ENCODE measurements around the gene HAL. TPM values are rescaled to one million over a fixed set of nuclear protein-coding genes. Genes with fewer than 3 reads are reported as not detected.

The HAL gene
- total RNA-seq, 1 donor from 2014 or later, result 3.8 TPM

DNA sequence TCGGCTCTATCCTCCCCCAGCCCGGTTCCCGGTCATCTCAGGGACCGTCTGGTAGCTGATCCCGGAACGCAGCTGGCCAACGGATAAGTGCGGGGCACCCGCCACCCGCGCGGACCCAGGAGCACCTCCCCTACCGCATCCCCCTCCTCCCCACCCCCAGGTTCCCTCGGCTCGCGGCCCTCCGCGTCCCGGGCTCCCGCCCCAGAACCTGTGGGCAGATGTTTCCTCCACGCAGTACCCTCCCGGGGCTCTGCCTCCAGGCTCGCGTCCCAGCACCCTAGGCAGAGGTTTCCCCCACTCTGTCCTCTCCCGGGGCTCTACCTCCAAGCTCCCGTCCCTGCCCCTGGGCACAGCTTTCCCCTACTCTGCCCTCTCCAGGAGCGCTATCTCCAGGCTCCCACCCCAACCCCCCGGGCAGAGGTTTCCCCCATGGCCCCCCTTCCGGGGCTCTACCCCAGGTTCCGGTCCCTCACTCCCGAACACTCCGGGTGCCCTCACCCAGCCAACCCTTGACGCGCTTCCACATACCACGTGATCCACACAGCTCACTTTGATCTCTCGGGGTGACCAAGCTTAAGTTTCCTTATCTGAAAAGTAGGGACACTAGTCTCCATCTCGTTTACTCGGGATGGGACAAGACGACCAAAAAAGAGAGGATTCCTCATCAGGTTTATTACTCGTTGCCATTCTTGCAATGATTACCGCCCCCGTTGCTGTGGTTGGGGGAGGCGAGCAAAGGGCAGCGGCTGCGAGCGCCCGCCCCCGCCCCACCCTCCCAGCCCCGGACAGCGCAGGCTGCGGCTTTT, 53.4 kb downstream of the HAL start, which contains the start of gene CCDC38:
CCDC38 (minus strand) TSS at position 91 of the 806 bp plus-strand sequence. CDS start 6,105 bp downstream, outside the sequence.
- Mint-ChIP-seq H3K27me3 (peaks cover 49% of the 10 kb centered on the region), H3K4me1 (ENCODE audit: unreplicated experiment) (no peaks in the 10 kb centered on the region), H3K27ac (peak within 1 kb of the TSS; percentile 74), H3K36me3 (no peaks in the 10 kb centered on the region), H3K9me3 (no peaks in the 10 kb centered on the region), H3K4me3 (peak within 1 kb of the TSS; percentile 96)
- TF ChIP-seq, protein P1, sequence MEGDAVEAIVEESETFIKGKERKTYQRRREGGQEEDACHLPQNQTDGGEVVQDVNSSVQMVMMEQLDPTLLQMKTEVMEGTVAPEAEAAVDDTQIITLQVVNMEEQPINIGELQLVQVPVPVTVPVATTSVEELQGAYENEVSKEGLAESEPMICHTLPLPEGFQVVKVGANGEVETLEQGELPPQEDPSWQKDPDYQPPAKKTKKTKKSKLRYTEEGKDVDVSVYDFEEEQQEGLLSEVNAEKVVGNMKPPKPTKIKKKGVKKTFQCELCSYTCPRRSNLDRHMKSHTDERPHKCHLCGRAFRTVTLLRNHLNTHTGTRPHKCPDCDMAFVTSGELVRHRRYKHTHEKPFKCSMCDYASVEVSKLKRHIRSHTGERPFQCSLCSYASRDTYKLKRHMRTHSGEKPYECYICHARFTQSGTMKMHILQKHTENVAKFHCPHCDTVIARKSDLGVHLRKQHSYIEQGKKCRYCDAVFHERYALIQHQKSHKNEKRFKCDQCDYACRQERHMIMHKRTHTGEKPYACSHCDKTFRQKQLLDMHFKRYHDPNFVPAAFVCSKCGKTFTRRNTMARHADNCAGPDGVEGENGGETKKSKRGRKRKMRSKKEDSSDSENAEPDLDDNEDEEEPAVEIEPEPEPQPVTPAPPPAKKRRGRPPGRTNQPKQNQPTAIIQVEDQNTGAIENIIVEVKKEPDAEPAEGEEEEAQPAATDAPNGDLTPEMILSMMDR (conservative IDR thresholded peaks at IDR 0.05), result no peak
- peak; percentile 70 for DNase-seq (ENCODE audit: extremely low spot score, unreplicated experiment)

DNA sequence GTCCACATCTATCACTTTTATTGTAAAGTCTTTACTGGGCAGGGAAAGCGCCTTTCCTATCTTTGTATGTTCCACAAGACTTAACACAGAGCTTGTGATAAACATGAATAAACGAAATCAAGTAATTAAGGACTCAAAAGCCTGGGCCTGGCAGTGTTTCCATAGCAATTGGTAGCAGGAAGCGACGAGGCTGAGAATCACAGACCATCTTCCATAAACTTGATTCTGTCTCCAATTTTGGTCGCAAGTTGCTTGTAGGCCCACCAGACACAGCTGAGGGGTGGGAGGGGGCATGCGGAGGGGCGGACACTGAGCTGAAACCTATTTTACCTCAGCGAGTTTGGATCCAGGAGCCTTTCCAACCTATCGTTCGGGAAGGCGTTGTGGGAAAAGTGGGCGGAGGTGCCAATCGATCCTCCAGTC, 54.0 kb downstream of the HAL start:
- Mint-ChIP-seq H3K4me3 (peak overlapping the region; percentile 96), H3K4me1 (ENCODE audit: unreplicated experiment) (no peaks in the 10 kb centered on the region), H3K36me3 (no peaks in the 10 kb centered on the region), H3K27ac (peak overlapping the region; percentile 9), H3K27me3 (peaks cover 49% of the 10 kb centered on the region), H3K9me3 (no peaks in the 10 kb centered on the region)
- TF ChIP-seq, protein P1 (conservative IDR thresholded peaks at IDR 0.05), result no peak
- no peak for DNase-seq (ENCODE audit: extremely low spot score, unreplicated experiment)

DNA sequence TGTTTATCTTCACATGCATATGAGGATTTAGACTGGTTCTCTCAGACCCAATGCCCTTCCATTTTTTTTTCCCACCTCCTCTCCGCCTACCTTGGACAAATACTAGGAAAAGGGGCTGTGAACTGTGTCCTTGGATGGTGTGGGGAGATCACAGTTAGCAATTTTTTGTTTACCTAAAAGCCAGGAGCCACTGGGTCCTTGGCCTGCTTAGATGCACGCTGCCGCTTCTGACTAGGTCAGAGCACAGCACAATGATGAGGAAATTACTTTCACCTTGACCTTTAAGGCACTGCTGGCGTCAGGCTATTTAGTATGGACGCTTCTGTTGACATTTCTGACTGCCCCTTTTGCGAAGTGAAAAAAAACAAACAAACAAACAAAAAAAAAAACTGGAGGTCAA, 55.6 kb downstream of the HAL start:
- Mint-ChIP-seq H3K36me3 (no peaks in the 10 kb centered on the region), H3K27me3 (peaks cover 40% of the 10 kb centered on the region), H3K9me3 (no peaks in the 10 kb centered on the region), H3K4me1 (ENCODE audit: unreplicated experiment) (no peaks in the 10 kb centered on the region), H3K4me3 (peak overlapping the region; percentile 31), H3K27ac (no peak overlapping the region)
- TF ChIP-seq, protein P1 (conservative IDR thresholded peaks at IDR 0.05), result no peak
- DNase-seq (ENCODE audit: extremely low spot score, unreplicated experiment), result no peak

Other genes with a start within 250 kb of the HAL start
- 21.2 and 23.5 TPM in 2 replicates for gene NTN4, start 205.6 kb downstream of the HAL start, total RNA-seq (ENCODE audit: low replicate concordance)
- 31.9 and 42.9 TPM in 2 replicates for gene SNRPF, start 137.4 kb downstream of the HAL start, total RNA-seq (ENCODE audit: low replicate concordance)
- gene CCDC38, start 53.7 kb downstream of the HAL start, total RNA-seq (ENCODE audit: low replicate concordance), result 0.29 TPM in 1 of 2 replicates, not detected in the other
- 0.43 and 1.0 TPM in 2 replicates for gene AMDHD1, start 53.0 kb downstream of the HAL start, total RNA-seq (ENCODE audit: low replicate concordance)
- gene LTA4H, start 39.2 kb upstream of the HAL start, total RNA-seq (ENCODE audit: low replicate concordance), result 68.1 and 117 TPM in 2 replicates
- 17.6 and 18.0 TPM in 2 replicates for gene ELK3, start 198.0 kb upstream of the HAL start, total RNA-seq (ENCODE audit: low replicate concordance)